Endothelial cell of umbilical vein (primary cell): ENCODE results near the gene OR56B4. TPM values are rescaled to one million over a fixed set of nuclear protein-coding genes. Genes with fewer than 3 reads are reported as not detected.

Experiments
- BruUV-seq: library from RNA; stranded (reverse); fragments of 400-500 nt; replicated peaks from 2 replicates; lab custom pipeline; 2021; lab: Mats Ljungman, UMichigan
- CTCF ChIA-PET: fragments of 300-600, 350-600 bp; sonication (Branson Sonifier 250); formaldehyde crosslinking; loops from one replicate; lab custom pipeline; 2021; ENCODE audit warnings: antibody characterized with exemption, inconsistent platforms; lab: Charles Lee
- POLR2A ChIA-PET: fragments of 300-600, 350-600 bp; sonication (Branson Sonifier 250); formaldehyde crosslinking; loops from one replicate; lab custom pipeline; 2021; ENCODE audit warnings: antibody characterized with exemption, inconsistent platforms; lab: Charles Lee
- DNase-seq: peaks from one replicate; pipeline ENCODE4 v3.0.0-alpha.2; 2011; ENCODE audit warnings: low read depth, low spot score
- FAIRE-seq: peaks from 2 replicates; lab custom pipeline; 2011; peaks lifted over from hg19 to GRCh38; lab: Jason Lieb, UNC
- H2AFZ ChIP-seq: 2 replicates; pipeline ENCODE4 v1.6.0; 2012; ENCODE audit warnings: low read depth, low read length, control low read depth, inconsistent platforms
- H3K27ac ChIP-seq: 2 replicates; pipeline ENCODE4 v1.5.1; 2011; ENCODE audit warnings: low read depth, mild to moderate bottlenecking, control low read depth, low read length, moderate library complexity; ENCODE audit not compliant: insufficient read depth
- H3K27me3 ChIP-seq, 2 experiments: 2 replicates each; pipeline versions ENCODE4 v1.6.0 to v1.6.1; 2011; ENCODE audit warnings: low read length in 2 of 2, mixed read lengths in 1 of 2; ENCODE audit not compliant: control insufficient read depth in 2 of 2, insufficient read depth in 2 of 2
- H3K36me3 ChIP-seq, 2 experiments: 2 replicates in 1 of 2; 3 replicates in 1 of 2; pipeline ENCODE4 v1.5.1; 2011; ENCODE audit warnings: low read length in 2 of 2, mild to moderate bottlenecking in 1 of 2, moderate library complexity in 1 of 2; ENCODE audit not compliant: control insufficient read depth in 2 of 2, insufficient read depth in 2 of 2; ENCODE audit errors: extremely low read depth in 1 of 2
- H3K4me1 ChIP-seq: 3 replicates; pipeline ENCODE4 v1.5.1; 2011; ENCODE audit warnings: mild to moderate bottlenecking, low read length; ENCODE audit not compliant: control insufficient read depth, insufficient read depth; ENCODE audit errors: extremely low read depth
- H3K4me2 ChIP-seq: 2 replicates; pipeline ENCODE4 v1.6.1; 2011; ENCODE audit warnings: low read length, control low read depth, mixed read lengths; ENCODE audit not compliant: insufficient read depth
- H3K4me3 ChIP-seq, 3 experiments: fragments of 200-600 bp in 1 of 3; sonication (generic), shearing (Covaris generic) in 1 of 3; replicated peaks in 1 of 3; 2 replicates each; pipeline ENCODE4 v1.5.1; 2011 to 2016; ENCODE audit warnings: control low read depth in 3 of 3, low read length in 3 of 3, mild to moderate bottlenecking in 2 of 3, inconsistent platforms in 1 of 3, low read depth in 1 of 3, moderate library complexity in 1 of 3; ENCODE audit not compliant: insufficient read depth in 1 of 3
- H3K79me2 ChIP-seq: 2 replicates; pipeline ENCODE4 v1.6.0; 2012; ENCODE audit warnings: low read length, inconsistent platforms; ENCODE audit not compliant: control insufficient read depth, insufficient read depth
- H3K9ac ChIP-seq: replicated peaks from 2 replicates; pipeline ENCODE3; 2011; ENCODE audit warnings: low read length, control low read depth; ENCODE audit not compliant: insufficient read depth; ENCODE audit errors: extremely low read depth
- H3K9me1 ChIP-seq: replicated peaks from 3 replicates; pipeline ENCODE4 v1.6.0; 2011; ENCODE audit warnings: mild to moderate bottlenecking, low read length; ENCODE audit not compliant: control insufficient read depth, insufficient read depth; ENCODE audit errors: extremely low read depth
- H3K9me3 ChIP-seq: replicated peaks from 2 replicates; pipeline ENCODE4 v1.5.1; 2012; ENCODE audit warnings: low read length, inconsistent platforms; ENCODE audit not compliant: control insufficient read depth, insufficient read depth
- H4K20me1 ChIP-seq: replicated peaks from 2 replicates; pipeline ENCODE3; 2011; ENCODE audit warnings: mild to moderate bottlenecking, low read length; ENCODE audit not compliant: control insufficient read depth, insufficient read depth; ENCODE audit errors: extremely low read depth
- FOS ChIP-seq: IDR thresholded peaks from 2 replicates; pipeline ENCODE4 v1.6.1; 2011; ENCODE audit warnings: mild to moderate bottlenecking, low read length, moderate library complexity, borderline replicate concordance; ENCODE audit not compliant: insufficient read depth
- GATA2 ChIP-seq: IDR thresholded peaks from 2 replicates; pipeline ENCODE4 v1.7.0; 2011; ENCODE audit warnings: low read depth, mild to moderate bottlenecking, moderate library complexity, mixed read lengths, low read length; ENCODE audit not compliant: insufficient read length, insufficient read depth
- JUN ChIP-seq: IDR thresholded peaks from 2 replicates; pipeline ENCODE4 v1.6.1; 2011; ENCODE audit warnings: borderline replicate concordance, low read depth; ENCODE audit not compliant: insufficient read length, insufficient read depth
- POLR2A ChIP-seq: IDR thresholded peaks from 2 replicates; pipeline ENCODE4 v1.6.1; 2012; ENCODE audit warnings: low read depth, mild to moderate bottlenecking, control low read depth, low read length
- POLR2AphosphoS5 ChIP-seq: IDR thresholded peaks from 2 replicates; pipeline ENCODE4 v1.6.1; 2012; ENCODE audit warnings: low read depth, mild to moderate bottlenecking, control low read depth, low read length, moderate library complexity; ENCODE audit not compliant: insufficient read depth
- dilution Hi-C: fragments of 300-500 bp; cut with MboI; formaldehyde crosslinking; loops from one replicate; pipeline ENCODE4 v1.15.0; 2019; ENCODE audit warnings: low sequenced_read_pairs; ENCODE audit not compliant: extremely low pct_ligation_motif_present
- intact Hi-C: fragments of 100-400 bp; cut with micrococcal nuclease; formaldehyde crosslinking; loops from one replicate; pipeline ENCODE4 v1.10.0; 2022
- polyA plus RNA-seq, 4 experiments: library from polyadenylated mRNA; depleted of rRNA in 3 of 4; stranded (reverse) in 3 of 4; unstranded in 1 of 4; fragments of >200 nt; gene quantifications; 2 replicates each; pipeline versions ENCODE4 v1.2.1 to v1.2.3, GENCODE V29; 2011 to 2012; ENCODE audit warnings: missing spikeins in 1 of 4
- total RNA-seq: library from RNA; stranded (reverse); gene quantifications from 2 replicates; pipeline ENCODE4 v1.2.3, GENCODE V29; 2021
- TF ChIP-seq, protein P1 (sequence below), 2 donors: IDR thresholded peaks; 1 replicate in 1 of 2; 2 replicates in 1 of 2; pipeline ENCODE4 v1.5.1; 2011; ENCODE audit warnings: low read length in 2 of 2, mild to moderate bottlenecking in 2 of 2, moderate library complexity in 2 of 2, control low read depth in 1 of 2, inconsistent platforms in 1 of 2, low read depth in 1 of 2; ENCODE audit not compliant: insufficient read depth in 1 of 2; ENCODE audit errors: extremely low read depth in 1 of 2
- TF ChIP-seq, protein P2 (sequence below): IDR thresholded peaks from 2 replicates; pipeline ENCODE4 v1.6.1; 2011; ENCODE audit not compliant: insufficient read depth, insufficient read length

The OR56B4 gene
- total and polyA plus RNA-seq, 2 donors (not counting 3 experiments of a cell fraction or from before 2014, with no cell fraction given): not detected

DNA sequence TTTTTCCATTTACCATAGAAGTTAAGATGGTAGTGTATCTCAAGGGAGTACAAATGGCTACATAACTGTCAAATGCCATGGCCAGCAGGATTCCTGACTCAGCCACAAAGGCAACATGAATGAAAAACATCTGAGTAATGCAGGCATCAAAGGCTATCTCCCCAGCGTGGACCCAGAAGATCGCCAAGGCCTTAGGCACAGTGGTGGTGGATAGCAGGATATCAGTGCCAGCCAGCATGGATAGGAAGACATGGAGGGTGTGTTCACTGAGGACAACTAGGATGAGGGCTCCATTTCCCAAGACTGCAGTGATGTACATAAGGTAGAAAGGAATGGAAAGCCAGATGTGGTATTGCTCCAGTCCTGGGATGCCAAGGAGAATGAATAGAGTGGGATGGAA lies 44.6 kb downstream of the OR56B4 start:
- TF ChIP-seq POLR2A: no peak
- TF ChIP-seq, protein P1, sequence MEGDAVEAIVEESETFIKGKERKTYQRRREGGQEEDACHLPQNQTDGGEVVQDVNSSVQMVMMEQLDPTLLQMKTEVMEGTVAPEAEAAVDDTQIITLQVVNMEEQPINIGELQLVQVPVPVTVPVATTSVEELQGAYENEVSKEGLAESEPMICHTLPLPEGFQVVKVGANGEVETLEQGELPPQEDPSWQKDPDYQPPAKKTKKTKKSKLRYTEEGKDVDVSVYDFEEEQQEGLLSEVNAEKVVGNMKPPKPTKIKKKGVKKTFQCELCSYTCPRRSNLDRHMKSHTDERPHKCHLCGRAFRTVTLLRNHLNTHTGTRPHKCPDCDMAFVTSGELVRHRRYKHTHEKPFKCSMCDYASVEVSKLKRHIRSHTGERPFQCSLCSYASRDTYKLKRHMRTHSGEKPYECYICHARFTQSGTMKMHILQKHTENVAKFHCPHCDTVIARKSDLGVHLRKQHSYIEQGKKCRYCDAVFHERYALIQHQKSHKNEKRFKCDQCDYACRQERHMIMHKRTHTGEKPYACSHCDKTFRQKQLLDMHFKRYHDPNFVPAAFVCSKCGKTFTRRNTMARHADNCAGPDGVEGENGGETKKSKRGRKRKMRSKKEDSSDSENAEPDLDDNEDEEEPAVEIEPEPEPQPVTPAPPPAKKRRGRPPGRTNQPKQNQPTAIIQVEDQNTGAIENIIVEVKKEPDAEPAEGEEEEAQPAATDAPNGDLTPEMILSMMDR (IDR thresholded peaks at IDR 0.05; ENCODE audit: extremely low read depth in 1 of 2, insufficient read depth in 1 of 2, low read depth in 1 of 2, low read length in 2 of 2): no peak
- H3K4me1 ChIP-seq: no peaks in the 10 kb centered on the region
- H3K27ac ChIP-seq: no peak overlapping the region
- no peaks in the 10 kb centered on the region for H3K27me3 ChIP-seq
- H2AFZ ChIP-seq: no peak overlapping the region
- dilution Hi-C loops (no loop called here), intact Hi-C loops (no loop called here)
- no peak overlapping the region for H3K4me3 ChIP-seq
- ChIA-PET POLR2A (no interaction called here), CTCF (interaction anchor here (2.0 kb wide), 1 partner anchor 15 kb away, joined by 5 read pairs; no protein-coding TSS in a partner anchor)
- no TSS peak for BruUV-seq
- FAIRE-seq: no peak
- H3K4me2 ChIP-seq: no peak overlapping the region
- H3K9me1 ChIP-seq: no peaks in the 10 kb centered on the region
- no peak for DNase-seq
- no peaks in the 10 kb centered on the region for H3K36me3 ChIP-seq
- no peaks in the 10 kb centered on the region for H3K79me2 ChIP-seq
- no peaks in the 10 kb centered on the region for H3K9me3 ChIP-seq
- H3K9ac ChIP-seq: no peak overlapping the region
- H4K20me1 ChIP-seq: no peaks in the 10 kb centered on the region

DNA sequence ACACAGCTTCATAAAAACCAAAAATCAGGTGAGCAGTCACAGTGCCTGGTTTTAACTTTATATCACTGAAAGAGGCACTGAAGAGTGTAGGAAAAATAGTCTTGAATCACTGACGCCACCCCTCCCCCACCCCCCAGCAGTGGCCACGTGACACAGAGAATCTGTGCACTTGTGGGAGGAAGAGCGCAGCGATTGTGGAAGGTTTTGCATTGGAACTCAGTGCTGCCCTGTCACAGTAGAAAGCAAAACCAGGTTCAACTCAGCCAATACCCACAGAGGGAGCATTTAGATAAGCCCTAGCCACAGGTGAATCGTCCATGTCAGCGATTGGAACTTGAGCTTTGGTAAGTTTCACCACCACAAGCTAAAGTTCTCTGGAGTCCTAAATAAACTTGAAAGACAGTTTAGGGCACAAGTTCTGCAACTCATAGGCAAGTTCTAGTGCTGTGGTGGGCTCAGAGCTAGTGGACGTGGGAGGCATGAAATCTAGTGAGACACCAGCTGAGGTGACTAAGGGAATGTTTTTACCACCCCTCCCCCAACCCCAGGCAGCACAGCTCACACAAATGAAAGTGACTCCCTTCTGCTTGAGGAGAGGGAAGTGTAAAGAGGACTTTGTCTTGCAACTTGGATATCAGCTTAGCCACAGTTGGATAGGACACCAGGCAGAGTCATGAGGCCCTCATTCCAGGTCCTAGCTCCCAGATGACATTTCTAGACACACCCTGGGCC lies 49.3 kb downstream of the OR56B4 start:
- Histone ChIP-seq H3K79me2 (no peaks in the 10 kb centered on the region), H3K9ac (no peak overlapping the region), H2AFZ (no peak overlapping the region), H3K4me2 (no peak overlapping the region), H4K20me1 (no peaks in the 10 kb centered on the region), H3K4me1 (no peaks in the 10 kb centered on the region), H3K27ac (no peak overlapping the region), H3K36me3 (no peaks in the 10 kb centered on the region), H3K4me3 (no peak overlapping the region), H3K9me3 (no peaks in the 10 kb centered on the region), H3K27me3 (no peaks in the 10 kb centered on the region), H3K9me1 (no peaks in the 10 kb centered on the region)
- TF ChIP-seq, protein P1 (IDR thresholded peaks at IDR 0.05; ENCODE audit: extremely low read depth in 1 of 2, insufficient read depth in 1 of 2, low read depth in 1 of 2, low read length in 2 of 2): no peak
- no peak for TF ChIP-seq GATA2
- no peak for TF ChIP-seq POLR2AphosphoS5
- no peak for TF ChIP-seq JUN
- TF ChIP-seq, protein P2, sequence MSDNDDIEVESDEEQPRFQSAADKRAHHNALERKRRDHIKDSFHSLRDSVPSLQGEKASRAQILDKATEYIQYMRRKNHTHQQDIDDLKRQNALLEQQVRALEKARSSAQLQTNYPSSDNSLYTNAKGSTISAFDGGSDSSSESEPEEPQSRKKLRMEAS: no peak
- no peak for TF ChIP-seq FOS
- no peak for TF ChIP-seq POLR2A
- intact Hi-C loops: no loop called here
- DNase-seq (no peak), FAIRE-seq (no peak)
- BruUV-seq: no TSS peak
- dilution Hi-C loops: no loop called here
- POLR2A ChIA-PET: no interaction called here
- CTCF ChIA-PET: interaction anchor here (1.1 kb wide), 1 partner anchor 11 kb away, joined by 3 read pairs; no protein-coding TSS in a partner anchor
